Right lung (tissue), 5 donors: ENCODE results near the gene FRG2B. TPM values are rescaled to one million over a fixed set of nuclear protein-coding genes. Genes with fewer than 3 reads are reported as not detected.
"Not testable (repeated sequence)": the region's sequence is repeated elsewhere in the genome, so short reads cannot be mapped to it uniquely, and the experiment has no call there.

Source experiments
- DNase-seq, 2 donors: peaks; one replicate each; pipeline ENCODE4 v3.0.0-alpha.2; 2013
- polyA plus RNA-seq, 5 donors: library from polyadenylated mRNA; unstranded; fragments of 120-200 nt; gene quantifications; one replicate each; pipeline versions ENCODE4 v1.2.1 to v1.2.3, GENCODE V29; 2013; ENCODE audit warnings: inconsistent platforms in 1 of 5, low replicate concordance in 1 of 5; ENCODE audit not compliant: insufficient read length in 5 of 5, insufficient read depth in 1 of 5

FRG2B gene
- polyA plus RNA-seq, 5 donors: not detected

DNA sequence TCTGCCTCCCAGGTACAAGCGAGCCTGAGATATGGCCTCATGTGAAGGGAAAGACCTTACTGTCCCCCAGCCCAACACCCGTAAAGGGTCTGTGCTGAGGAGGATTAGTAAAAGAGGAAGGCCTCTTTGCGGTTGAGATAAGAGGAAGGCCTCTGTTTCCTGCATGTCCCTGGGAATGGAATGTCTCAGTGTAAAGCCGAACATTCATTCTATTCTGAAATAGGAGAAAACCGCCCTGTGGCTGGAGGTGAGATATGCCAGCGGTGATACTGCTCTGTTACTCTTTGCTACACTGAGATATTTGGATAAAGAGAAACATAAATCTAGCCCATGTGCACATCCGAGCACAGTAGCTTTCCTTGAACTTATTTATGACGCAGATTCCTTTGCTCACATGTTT, 26.7 kb downstream of the FRG2B start:
- not testable (repeated sequence) for DNase-seq

DNA sequence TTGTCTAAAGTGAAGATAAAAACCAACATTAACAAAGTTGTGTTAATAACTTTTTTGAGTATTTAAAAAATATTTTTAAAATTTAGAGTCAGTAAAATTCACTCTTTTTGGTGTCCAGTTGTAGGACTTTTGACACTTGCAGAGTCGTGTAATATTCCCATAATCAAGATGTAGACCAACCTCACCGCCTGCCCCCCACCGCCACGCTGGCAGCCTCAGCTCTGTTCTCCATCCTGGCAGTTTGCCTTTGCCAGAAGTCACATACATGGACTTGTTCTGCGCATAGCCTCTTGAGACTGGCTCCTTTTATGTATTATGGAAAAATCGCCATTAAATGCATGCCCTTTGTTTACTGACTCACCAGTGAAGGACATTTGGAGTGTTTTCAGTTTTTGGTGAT, 33.9 kb downstream of the FRG2B start:
- no peak for DNase-seq

DNA sequence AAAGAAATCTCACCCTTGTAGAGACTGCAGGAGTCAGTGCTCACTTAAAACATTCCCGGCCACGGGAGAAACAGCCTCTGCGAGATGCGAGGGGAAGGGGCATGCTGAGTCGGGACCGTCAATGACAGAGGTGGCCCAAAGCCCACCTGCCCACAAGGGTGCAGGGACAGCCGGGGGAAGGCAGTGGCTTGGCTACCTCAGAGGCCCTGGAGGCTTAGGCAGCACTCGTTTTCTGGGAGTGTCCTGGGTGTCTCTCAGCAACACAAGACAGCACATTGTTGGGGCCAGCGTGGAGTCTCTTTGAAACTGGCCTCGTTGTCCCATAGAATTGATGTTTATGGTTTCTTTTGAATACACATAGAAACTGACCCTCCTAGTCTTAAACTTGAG, 35.6 kb downstream of the FRG2B start:
- no peak for DNase-seq

DNA sequence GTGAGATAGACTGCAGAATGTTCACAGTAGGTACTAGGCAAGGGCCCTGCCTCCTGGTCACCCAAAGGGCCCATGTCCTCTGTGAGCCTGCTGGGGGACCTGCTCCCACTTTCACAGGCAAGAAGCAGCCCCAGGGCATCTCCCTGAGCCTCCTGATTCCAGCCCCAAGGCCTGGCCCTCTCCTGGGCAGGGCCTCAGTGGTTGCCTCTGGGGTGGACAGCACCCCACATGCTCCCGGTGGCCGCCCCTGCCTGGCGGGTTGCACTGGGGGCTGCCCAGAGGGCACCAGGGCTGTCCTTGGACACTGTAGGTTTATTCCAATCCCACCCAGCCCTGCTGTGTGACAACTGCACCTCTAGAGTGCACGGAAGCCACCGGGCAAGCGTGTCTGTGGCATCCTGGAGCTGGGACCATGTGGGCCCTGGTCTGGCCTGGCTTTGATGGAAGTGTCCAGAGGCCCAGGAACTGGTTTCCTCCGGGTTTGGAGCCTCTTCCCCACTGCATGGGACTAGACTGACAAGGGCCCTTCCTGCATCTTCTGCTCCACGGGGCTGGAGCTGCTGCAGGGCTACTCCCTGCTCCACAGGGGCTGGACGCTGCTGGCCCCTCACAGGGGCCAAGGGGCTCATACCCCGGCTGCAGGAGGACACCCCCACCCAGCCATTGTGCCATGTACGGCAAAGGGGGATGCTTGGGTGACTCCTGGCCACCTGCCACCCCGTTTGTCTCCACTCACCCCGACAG, 36.2 kb downstream of the FRG2B start:
- no peak for DNase-seq

DNA sequence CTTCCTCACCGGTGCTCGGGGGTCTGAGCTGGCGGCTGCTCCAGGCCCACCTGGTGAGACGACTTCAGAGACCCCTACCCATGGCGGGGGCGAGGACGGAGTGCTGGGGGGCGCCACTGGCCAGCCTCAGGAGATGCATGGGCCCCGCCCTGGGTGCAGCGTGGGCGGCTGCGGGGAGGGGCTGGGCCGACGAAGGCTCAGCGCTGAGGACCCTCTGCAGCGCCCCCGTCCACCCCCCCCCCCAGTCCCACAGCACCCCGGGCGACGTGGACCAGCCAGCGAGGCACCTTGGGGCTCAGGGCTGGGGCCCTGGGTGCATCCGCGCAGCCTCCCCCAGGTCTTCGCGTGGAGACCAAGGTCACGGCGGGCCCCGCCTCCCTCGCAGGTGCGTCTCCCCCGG, 49.6 kb downstream of the FRG2B start:
- not testable (repeated sequence) for DNase-seq

Other genes starting within 250 kb of the FRG2B start
- gene PAOX, start 247.5 kb downstream of the FRG2B start, polyA plus RNA-seq: 1 to 10 TPM; 3.7 to 8.5 (median 5.7) TPM
- 10 to 100 TPM; 51.1 to 71.4 (median 62.9) TPM for gene MTG1, start 232.6 kb downstream of the FRG2B start, polyA plus RNA-seq
- 1 to 10 TPM; 2.6 to 6.6 (median 3.1) TPM for gene SPRN, start 202.2 kb downstream of the FRG2B start, polyA plus RNA-seq
- gene SCART1, start 172.8 kb downstream of the FRG2B start, polyA plus RNA-seq: 1 to 10 TPM; 1.3 to 3.5 (median 2.3) TPM
- 1 to 10 TPM; 1.3 to 2.2 (median 2.0) TPM for gene CYP2E1, start 99.4 kb downstream of the FRG2B start, polyA plus RNA-seq
- under 1 TPM in 4 of 5 donors, not detected in 1; 0.09 to 0.28 (median 0.20) TPM for gene SYCE1, start 61.2 kb downstream of the FRG2B start, polyA plus RNA-seq